NCI-H446 (cell line): ENCODE results near the gene DHRS7C.
A peak's percentile ranks its signal among the peaks of the same experiment; 100 is the strongest.
"Not testable (repeated sequence)": the region's sequence is repeated elsewhere in the genome, so short reads cannot be mapped to it uniquely, and the experiment has no call there.

Experiments
- DNase-seq, 2 experiments: peaks; one replicate each; lab custom pipeline; 2025; lab: John Stamatoyannopoulos, UW

DHRS7C gene

DNA sequence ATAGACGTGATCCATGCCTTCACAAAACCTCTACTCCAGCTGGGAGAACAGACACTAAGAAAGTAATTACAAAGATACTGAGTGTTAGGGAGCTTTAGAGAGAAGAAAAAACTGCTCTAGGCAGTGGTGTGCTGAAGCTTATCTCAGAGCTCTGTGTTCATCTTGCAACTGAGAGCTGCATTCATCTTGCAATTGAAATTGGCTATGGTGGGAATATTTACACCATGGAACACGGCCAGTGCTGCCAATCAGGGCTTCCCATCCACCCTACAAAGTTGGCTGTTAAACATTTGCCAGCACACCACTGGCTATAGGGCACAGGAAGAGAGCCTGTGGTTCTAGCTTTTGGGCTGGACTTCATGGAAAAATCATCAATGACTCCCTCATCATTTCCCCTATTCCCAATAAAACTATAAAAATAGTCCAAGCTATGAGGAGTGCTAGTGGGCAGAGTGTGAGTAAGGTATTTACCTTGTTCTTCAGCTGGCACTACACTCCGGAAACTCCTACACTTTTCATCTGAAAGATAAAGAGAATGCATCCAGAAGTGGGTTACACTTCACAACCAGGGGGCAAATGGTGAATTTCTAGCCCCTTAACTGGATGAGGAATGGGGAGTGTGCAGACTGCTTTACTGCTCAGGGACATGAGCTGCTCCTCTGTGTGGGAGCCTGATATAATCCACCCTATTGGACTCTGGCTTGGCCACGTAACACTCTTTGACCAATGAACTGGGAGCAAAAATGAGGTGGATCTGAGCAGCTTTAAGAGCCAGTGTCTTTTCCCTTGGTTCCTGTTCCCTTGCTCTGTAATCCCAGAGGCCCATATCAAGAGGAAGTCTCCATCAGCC lies 18.9 kb upstream of the DHRS7C start:
- no peak for DNase-seq

- no peak for DNase-seq
Observed at GRCh38 chr17:9809409-9809808, 18.0 kb upstream of the DHRS7C start.

DNA sequence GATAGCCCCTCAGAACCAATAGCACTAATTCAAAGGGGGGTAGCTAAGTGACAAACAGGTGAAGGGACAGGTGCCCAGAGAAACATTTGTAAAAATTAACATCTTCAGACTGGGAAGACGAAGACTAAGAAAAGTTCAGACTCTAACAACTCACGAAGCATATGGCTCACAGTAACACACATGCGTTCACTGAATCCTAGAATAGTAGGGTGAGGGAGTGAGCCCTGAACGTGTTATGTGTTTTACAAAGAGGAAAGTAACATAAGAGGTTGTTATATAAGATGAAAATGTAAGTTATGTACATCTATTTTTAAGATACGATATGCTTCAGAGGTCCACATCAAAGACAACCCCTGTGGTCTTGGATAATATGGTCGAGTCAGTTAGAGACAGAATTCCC lies 15.3 kb upstream of the DHRS7C start:
- DNase-seq, result no peak

GRCh38 chr17:9805769-9806168 lies 14.4 kb upstream of the DHRS7C start:
- no peak for DNase-seq

DNA sequence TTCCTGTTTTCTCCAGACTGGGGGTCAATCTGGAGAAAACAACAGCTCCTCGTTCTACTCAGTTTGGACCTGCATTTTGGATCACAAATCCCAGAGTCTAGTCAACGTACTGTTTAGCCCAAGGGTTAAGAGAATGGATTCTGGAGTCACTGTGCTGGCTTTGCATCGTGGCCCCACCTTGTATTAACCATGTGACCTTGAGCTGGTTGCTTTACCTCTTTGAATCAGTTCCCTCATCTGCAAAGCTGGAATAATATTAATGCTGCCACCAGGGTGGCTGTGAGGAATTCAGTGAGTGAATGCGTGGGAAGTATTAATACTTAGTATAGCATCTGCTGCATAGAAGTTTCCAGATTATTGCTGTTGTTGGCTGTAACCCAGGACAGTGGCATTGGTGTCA lies 11.3 kb upstream of the DHRS7C start:
- DNase-seq, result no peak

- DNase-seq, result no peak
Observed at GRCh38 chr17:9802294-9802693, 10.9 kb upstream of the DHRS7C start.

DNA sequence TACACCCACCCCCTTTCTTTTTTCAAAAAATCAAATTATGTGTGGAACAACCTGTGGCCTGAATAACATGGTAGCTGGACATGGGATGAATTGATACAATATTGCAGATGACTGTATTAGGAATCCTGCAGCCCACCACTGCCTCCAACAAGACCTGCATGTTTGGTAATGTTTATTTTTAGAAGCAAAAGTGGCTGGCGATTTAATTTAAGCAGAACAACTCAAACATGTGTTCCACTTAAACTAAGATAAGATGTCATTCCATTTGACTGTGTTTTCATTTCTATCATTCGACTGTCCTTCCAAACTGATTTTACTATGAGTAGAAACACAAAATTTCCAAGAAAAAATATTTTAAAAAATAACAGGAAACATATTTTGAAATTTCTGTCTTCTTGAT lies 10.1 kb upstream of the DHRS7C start:
- no peak for DNase-seq

DNA sequence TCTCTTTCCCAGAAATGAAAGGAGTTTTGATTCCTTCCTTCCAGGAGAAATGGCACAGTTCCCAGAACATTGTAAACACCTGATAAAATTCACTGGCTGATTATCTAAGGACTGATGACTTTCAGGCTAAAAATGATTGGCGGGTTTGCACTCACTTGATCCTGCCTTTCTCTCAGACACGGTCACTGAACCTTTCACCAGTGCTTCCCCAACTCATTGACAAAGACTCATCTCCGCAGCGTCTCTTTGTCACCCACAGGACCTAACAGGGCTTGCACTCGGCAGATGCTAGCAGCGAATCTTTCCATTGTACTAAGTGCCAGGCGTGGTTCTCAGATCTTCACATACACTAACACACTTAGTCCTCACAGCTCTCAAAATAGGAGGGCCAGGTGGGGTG lies 7.3 kb upstream of the DHRS7C start:
- DNase-seq, result no peak

- DNase-seq, result no peak
Observed at GRCh38 chr17:9798008-9798407, 6.6 kb upstream of the DHRS7C start.

DNA sequence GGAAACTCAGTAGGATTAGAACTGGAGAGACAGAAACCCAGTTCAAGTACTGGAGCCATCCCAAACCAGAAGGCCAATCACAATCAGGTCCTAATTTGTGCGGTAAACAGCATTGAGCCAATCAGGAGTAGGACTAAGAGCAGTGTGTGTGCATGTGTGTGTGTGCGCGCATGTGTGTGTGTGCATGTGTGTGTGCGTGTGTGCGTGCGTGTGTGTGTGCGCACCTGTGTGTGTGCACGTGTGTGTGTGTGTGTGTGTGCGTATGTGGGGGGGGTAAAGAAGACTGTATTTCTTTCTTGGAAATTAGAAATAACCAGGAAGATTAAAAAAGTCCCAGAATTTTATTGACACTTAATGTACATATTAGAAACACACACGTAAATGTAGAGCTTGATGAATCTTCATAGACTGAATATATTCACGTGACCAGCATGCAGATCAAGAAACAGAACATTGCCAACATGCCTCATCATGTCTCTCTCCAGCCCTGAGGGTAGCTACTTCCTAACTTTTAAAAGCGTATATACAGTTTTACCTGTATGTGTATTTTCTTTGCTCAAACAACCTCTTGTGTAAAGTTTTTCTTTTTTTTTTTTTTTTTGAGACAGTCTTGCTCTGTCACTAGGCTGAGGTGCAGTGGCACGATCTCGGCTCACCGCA lies 919 bp upstream of the DHRS7C start:
- DNase-seq, result no peak

GRCh38 chr17:9790316-9790715 lies 1.1 kb downstream of the DHRS7C start:
- DNase-seq, result no peak

GRCh38 chr17:9788601-9789000 lies 2.8 kb downstream of the DHRS7C start:
- no peak for DNase-seq

DNA sequence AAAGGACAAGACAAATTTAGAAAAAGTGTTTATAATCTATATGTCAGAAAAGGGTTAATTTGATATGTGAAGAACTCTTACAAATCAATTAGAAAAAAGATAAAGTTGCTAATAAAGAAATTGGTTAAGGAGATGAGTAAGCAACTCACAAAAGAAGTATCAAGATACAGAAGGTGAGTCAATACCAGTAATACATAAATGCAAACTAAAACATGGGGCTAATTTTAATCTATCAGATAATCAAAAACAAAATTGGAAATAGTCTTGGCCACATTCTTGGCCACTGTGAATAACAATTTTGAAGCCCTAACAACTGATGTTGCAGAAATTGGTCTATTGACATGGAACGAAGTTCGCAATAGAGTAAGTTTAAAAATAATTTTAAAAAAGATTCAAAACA lies 6.8 kb downstream of the DHRS7C start:
- DNase-seq, result no peak

GRCh38 chr17:9783465-9783864 lies 7.9 kb downstream of the DHRS7C start:
- DNase-seq, result not testable (repeated sequence)

GRCh38 chr17:9783050-9783449 lies 8.3 kb downstream of the DHRS7C start:
- DNase-seq, result no peak

DNA sequence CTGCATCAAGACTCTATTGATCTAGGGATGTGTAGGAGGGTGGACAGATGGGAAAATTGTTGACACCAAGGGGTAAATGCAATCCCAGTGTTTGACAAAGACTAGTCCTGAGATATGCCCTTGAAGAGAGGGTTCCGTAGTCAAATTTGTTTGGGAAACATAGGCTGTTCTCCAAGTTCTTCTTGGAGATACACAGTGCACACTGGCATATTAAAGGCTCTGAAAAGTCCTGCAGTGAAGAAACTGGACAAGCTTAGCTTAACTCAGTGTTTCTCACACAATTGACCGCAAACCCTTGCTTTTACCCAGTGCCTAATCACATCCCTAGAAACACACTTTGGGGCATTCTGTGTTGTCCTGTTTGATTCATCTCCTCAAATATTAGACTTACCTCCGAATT lies 10.8 kb downstream of the DHRS7C start:
- DNase-seq, result no peak

DNA sequence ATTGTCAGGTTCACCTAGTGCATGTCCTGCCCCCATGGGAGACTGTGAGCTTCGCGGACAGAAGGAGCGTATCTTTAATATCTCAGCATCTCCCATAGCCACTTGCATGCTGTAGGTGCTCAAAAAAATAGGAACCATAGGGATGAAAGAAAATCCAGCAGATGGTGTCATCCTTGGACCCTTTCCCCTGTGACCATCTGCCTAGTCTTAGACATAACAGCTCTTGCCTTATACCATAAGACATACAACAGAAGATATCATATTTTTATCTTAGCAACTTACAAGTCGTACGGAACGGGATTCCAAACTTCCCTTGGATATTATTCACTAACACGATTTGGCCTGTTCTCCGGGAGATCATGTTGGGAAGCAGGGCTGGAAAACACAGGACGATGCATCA lies 14.5 kb downstream of the DHRS7C start:
- no peak for DNase-seq

DNA sequence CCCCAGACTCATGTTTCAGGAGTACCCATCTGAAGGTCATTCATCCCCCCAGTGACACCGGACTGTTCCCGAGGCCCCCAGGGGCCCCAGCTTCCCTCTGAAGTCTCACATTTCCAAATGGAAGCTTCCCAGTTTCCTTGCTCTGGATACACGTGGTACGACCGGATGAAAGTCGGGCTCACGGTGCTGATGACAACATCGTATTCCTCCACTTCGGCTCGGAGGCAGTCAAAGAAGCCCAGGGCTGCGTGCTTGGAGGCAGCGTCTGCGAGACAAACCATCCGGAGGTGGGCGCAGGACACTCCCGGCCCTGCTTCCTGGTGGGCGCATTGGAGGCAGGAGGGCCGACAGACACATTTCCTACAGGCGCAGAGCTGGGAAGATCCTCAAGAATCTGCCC lies 18.7 kb downstream of the DHRS7C start:
- DNase-seq, result no peak

- no peak for DNase-seq
Observed at GRCh38 chr17:9771465-9771864, 19.9 kb downstream of the DHRS7C start.

DNA sequence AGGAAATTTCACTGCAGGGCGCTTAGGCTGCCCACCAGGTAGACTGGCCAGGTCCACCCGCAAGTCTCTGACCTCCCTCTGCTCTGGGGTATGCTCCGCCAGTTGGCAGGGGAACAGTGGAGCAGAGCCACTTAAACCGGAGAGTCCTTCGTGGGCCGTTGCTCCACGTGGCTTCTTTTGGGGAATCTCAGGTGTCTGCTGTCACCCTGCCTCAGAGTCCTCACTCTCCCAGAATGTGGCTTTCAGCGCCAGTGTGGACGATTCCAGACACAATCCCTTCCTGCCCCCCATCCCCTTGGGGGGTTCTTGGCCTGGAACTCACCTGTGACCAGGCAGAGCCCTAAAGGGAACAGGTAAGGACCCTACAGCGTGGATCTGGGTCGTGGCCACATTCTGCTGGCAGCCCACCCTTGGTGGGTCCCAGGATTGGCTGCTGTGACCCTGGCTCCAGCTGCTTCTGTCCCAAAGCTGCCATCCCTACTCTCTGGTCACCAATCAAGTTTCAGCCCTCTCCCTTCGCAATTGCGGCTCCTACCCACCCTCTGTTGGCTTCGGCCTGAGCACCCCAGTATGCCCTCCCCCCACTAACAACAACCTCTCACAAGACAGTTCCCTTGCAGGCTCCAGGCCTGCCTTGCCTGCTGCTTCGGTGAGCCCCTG lies 22.2 kb downstream of the DHRS7C start:
- DNase-seq, result no peak

DNA sequence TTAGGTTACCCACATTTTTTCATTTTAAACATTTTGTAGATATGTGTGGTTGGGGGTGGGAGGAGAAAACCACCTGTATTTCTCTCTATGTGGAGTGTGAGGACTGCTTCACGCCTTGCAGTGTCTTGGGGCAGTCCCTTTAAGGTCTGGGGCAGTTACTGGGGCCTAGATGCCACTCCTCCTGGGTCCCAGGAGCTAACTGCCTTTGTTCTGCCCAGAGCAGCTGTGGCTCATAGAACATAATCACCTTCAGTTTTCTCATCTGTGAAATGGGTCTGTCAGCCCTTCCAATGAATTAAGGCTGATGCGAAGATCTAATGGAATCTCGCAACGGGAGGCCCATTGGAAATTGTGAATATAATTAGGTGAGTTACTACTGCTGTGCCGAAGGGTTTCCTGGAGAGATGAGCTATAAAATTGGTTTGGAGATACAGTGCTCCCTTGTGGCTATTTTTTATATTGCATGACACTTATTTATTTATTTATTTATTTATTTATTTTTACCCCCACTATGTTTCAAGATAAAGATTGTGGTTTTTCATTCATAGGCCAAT lies 22.9 kb downstream of the DHRS7C start:
- DNase-seq, result peak in 1 of 2 experiments; percentile 6

DNA sequence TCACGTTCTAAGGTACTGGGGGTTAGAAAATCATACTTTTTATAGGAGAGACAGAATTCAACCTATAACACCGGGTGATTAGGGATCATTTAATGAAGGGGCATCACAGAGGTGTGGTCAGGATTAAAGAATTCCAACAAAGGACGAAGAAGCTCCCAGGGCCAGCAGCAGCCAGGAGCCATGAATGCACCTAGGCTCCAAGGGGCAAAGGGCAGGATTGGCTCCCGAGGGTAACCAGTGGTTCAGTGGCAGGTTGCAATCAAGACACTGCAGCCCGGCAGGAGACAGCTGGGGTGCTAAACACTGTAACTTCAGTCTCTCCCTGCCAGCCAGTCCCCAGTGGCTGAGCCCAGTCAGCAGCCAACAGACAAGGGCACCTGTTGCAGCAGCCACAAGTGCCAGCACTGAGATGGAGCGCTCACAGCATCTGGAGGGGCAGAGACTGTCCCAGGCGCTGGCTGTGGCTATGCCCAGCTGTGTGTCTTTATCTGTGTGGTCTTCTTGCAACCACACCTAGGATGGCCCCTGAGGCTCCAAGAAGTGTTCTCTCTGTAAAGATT lies 23.9 kb downstream of the DHRS7C start:
- no peak for DNase-seq

- DNase-seq, result no peak
Observed at GRCh38 chr17:9766970-9767369, 24.4 kb downstream of the DHRS7C start.
